Lower leg skin (tissue), 4 donors: ENCODE data around the gene TMEM231. TPM values are rescaled to one million over a fixed set of nuclear protein-coding genes. Genes with fewer than 3 reads are reported as not detected.
"Not testable (repeated sequence)": the region's sequence is repeated elsewhere in the genome, so short reads cannot be mapped to it uniquely, and the experiment has no call there.

Experiments used
- DNase-seq, 2 donors: peaks; one replicate each; pipeline ENCODE4 v3.0.0-alpha.2; 2019; ENCODE audit warnings: low spot score in 2 of 2
- H3K4me3 ChIP-seq: fragments of 200-600 bp; sonication (generic); 2 replicates; pipeline ENCODE4 v1.5.1; 2017; ENCODE audit warnings: mild to moderate bottlenecking, low read depth; ENCODE audit not compliant: poor library complexity, severe bottlenecking
- CTCF ChIP-seq, 3 donors: fragments of 450-650 bp; IDR thresholded peaks; one replicate each; pipeline ENCODE4 v1.5.1; 2016; ENCODE audit warnings: antibody characterized with exemption in 3 of 3, mild to moderate bottlenecking in 3 of 3, moderate library complexity in 2 of 3
- POLR2A ChIP-seq, 2 donors: fragments of 450-650 bp; IDR thresholded peaks; one replicate each; pipeline ENCODE4 v1.6.1; 2016 to 2017; ENCODE audit warnings: antibody characterized with exemption in 2 of 2, mild to moderate bottlenecking in 1 of 2, moderate library complexity in 1 of 2
- WGBS, 2 donors: methylation state at CpG; one replicate each; pipeline ENCODE4 v1.1.5; 2018; 5-methylcytosine and 5-hydroxymethylcytosine counted together
- intact Hi-C: fragments of 100-400 bp; cut with DNase I; formaldehyde crosslinking; loops from one replicate; pipeline ENCODE4 v1.15.0; 2023; ENCODE audit warnings: low total_unique reads
- total RNA-seq, 4 donors: library from RNA; depleted of rRNA; stranded (reverse); fragments of >200 nt; gene quantifications; one replicate each; pipeline ENCODE4 v1.1.0, GENCODE V29; 2016

TMEM231 gene
- total RNA-seq, 4 donors from 2014 or later: 2.6 to 12.8 (median 6.7) TPM

DNA sequence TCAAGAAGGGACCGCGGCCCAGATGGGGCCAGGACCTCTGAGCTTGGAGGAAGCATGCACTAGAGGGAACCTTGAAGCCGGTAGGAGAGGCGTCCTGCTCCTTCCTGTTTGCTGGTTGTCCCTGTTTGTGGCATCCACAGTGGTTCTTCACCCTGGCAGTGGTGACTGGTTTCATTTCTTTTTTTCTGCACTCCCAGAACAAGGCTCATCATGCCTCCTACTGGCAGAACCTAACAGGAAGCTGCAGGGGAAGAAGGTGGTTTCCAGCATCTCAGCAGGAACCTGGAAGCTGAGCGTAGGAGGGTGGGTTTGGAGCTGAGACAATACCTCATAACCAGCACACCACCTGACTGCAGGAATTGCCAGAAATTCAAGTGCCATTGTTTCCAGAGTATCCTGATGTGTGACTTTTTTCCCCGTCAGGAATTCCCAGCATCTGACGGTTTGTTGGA lies 5.8 kb downstream of the TMEM231 start:
- H3K4me3 ChIP-seq: no peak overlapping the region
- peak in 1 of 2 donors; percentile 52 for DNase-seq
- 60 to 69% methylated on average over 7 of the region's 7 CpGs for WGBS, 2 donors
- intact Hi-C loops: no loop called here
- no peak for TF ChIP-seq CTCF (IDR thresholded peaks at IDR 0.05)
- TF ChIP-seq POLR2A (IDR thresholded peaks at IDR 0.05): no peak

- 95 to 96% methylated on average over 9 of the region's 9 CpGs for WGBS, 2 donors
- DNase-seq: peak in 1 of 2 donors; percentile 60
- intact Hi-C loops: loop anchor here (5.0 kb wide), 1 partner anchor 81 kb away; no protein-coding TSS in a partner anchor
- not testable (repeated sequence) for H3K4me3 ChIP-seq
Observed at GRCh38 chr16:75548456-75548855, 7.6 kb downstream of the TMEM231 start.

DNA sequence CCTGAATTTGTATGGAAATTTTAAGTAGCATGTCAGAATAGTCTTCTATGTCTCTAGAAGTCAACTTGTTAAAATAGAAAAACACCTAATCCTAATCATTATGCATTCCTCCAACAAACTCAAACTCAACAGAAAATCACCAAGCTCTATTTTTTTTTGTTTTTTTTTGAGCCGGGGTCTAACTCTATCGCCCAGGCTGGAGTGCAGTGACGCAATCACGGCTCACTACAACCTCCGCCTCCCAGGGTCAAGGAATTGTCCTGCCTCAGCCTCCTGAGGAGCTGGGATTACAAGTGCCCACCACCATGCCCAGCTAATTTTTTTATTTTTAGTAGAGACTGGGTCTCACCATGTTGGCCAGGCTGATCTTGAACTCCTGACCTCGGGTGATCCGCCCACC lies 9.8 kb downstream of the TMEM231 start:
- TF ChIP-seq CTCF (IDR thresholded peaks at IDR 0.05) (no peak), POLR2A (IDR thresholded peaks at IDR 0.05) (no peak)
- WGBS, 2 donors: 88 to 97% methylated on average over 7 of the region's 7 CpGs
- H3K4me3 ChIP-seq: no peak overlapping the region
- peak in 1 of 2 donors; percentile 52 for DNase-seq
- intact Hi-C loops: loop anchor here (5.0 kb wide), 1 partner anchor 79 kb away; no protein-coding TSS in a partner anchor

GRCh38 chr16:75545879-75546278 lies 10.2 kb downstream of the TMEM231 start:
- WGBS, 2 donors: 100% methylated on average over 1 of the region's 1 CpG
- not testable (repeated sequence) for H3K4me3 ChIP-seq, DNase-seq
- intact Hi-C loops: loop anchor here (5.0 kb wide), 1 partner anchor 79 kb away; no protein-coding TSS in a partner anchor

- 93 to 94% methylated on average over 8 of the region's 8 CpGs for WGBS, 2 donors
- intact Hi-C loops, H3K4me3 ChIP-seq: not testable (repeated sequence)
- peak in 1 of 2 donors; percentile 52 for DNase-seq
Observed at GRCh38 chr16:75542462-75542861, 13.6 kb downstream of the TMEM231 start.

DNA sequence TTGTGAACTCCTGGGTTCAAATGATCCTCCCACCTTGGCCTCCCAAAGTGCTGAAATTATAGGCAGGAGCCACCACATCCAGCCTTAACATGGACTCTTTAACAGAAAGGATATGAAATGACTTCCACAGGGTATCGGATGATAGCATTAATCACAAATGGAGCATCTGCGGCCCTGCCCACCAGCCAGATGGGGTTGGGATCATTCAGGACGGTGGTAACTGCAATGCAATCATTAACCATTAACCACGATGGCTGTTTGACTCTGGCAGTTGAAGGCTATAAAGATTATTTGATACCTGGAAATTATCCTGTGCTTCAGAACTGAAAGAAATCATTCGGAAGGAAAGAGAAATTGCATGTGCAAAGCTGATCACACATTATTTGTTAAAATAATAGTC lies 14.8 kb downstream of the TMEM231 start:
- TF ChIP-seq CTCF (IDR thresholded peaks at IDR 0.05): no peak
- no peak for TF ChIP-seq POLR2A (IDR thresholded peaks at IDR 0.05)
- 87 to 88% methylated on average over 5 of the region's 5 CpGs for WGBS, 2 donors
- H3K4me3 ChIP-seq: no peak overlapping the region
- intact Hi-C loops: no loop called here
- DNase-seq: no peak

- DNase-seq: peak in 1 of 2 donors; percentile 39
- H3K4me3 ChIP-seq, intact Hi-C loops: not testable (repeated sequence)
- WGBS, 2 donors: 82 to 89% methylated on average over 6 to 9 of the region's 10 CpGs
Observed at GRCh38 chr16:75538882-75539565, 17.0 kb downstream of the TMEM231 start.

DNA sequence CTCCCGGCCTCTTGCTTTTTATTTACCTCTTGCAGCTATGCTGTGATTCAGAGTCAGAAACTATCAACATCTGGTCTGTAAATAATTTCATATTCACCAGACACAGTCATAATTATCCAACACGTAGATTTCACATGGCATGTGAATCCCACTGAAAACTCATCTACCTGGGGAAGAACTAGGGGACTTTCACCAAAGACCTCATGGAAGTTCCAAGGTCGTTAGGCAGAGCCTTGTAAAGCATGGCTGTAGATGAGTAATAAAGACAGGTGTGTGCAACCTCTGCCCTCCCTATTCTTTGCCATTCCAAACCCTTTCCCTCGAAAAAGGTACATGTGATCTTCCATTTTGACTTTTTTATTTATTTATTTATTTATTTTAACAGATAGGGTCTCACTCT lies 18.3 kb downstream of the TMEM231 start:
- TF ChIP-seq CTCF (IDR thresholded peaks at IDR 0.05) (no peak), POLR2A (IDR thresholded peaks at IDR 0.05) (no peak)
- intact Hi-C loops: no loop called here
- H3K4me3 ChIP-seq: no peak overlapping the region
- WGBS, 2 donors: 89 to 91% methylated on average over 4 of the region's 4 CpGs
- DNase-seq: no peak
